ENCODE results near the gene PEX5L.

DNA sequence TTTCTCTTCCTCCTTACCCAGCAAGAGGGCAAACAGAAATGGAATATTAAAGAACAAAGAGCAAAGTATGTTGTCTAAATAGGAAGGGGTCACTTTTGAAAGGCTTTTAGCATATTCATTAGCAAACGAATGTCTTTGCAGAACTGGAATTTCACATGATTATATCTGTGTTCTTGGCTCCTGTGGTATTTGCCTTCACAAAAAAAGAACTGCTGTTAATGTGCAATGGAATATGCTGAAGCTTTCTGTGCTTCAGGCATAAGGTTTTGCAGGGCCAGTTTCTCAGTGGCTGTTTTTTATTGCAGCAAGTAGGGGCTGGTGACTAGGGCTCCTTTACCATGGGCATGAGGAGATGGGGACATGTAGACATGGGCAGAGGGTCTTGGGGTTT is 210.5 kb downstream of the PEX5L start:
- TF ChIP-seq EZH2 (optimal IDR thresholded peaks at IDR 0.05; ENCODE audit: low read depth, low read length): no peak
- TF ChIP-seq, protein P1, sequence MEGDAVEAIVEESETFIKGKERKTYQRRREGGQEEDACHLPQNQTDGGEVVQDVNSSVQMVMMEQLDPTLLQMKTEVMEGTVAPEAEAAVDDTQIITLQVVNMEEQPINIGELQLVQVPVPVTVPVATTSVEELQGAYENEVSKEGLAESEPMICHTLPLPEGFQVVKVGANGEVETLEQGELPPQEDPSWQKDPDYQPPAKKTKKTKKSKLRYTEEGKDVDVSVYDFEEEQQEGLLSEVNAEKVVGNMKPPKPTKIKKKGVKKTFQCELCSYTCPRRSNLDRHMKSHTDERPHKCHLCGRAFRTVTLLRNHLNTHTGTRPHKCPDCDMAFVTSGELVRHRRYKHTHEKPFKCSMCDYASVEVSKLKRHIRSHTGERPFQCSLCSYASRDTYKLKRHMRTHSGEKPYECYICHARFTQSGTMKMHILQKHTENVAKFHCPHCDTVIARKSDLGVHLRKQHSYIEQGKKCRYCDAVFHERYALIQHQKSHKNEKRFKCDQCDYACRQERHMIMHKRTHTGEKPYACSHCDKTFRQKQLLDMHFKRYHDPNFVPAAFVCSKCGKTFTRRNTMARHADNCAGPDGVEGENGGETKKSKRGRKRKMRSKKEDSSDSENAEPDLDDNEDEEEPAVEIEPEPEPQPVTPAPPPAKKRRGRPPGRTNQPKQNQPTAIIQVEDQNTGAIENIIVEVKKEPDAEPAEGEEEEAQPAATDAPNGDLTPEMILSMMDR (IDR thresholded peaks at IDR 0.05; ENCODE audit: low read length): no peak

Measured in MM.1S (cell line).